Measurements from ENCODE around the gene KIAA1328. TPM values are rescaled to one million over a fixed set of nuclear protein-coding genes. Genes with fewer than 3 reads are reported as not detected.

Gene KIAA1328
- total RNA-seq, 1 donor from 2014 or later: 11.5 TPM

DNA sequence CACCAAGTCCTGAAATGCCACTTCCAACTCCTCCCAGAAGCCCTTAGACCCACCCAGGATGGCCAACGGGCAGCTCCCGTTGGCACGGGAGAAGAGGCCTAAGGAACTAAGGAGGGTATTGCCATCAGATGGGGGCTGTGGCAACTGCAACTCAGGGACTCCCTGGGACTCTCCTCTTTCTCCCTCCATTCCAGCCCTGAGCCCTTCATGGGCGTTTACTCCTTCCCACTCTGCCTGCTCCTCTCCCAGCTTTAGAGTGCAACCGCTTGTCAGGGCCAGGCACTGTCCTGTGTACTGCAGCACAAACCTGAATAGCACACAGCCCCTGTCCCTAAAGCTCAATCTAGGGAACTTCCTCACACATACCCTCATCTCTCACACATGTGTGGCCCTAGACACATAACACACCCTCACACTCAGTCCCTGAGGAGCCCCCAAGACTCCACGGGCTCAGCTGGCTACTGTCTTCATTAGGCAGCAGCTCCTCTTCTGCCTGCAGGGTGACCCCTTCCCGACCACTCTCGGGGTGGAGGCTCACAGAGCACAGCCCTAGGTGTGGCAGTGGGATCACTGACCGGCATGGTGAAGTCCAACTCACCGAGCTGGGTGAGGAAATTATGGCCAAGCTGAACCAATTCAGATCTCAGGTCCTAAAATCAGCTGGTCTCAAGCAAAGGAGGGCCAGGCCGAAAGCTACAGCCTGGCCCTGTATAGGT lies 420.4 kb downstream of the KIAA1328 start:
- no peaks in the 10 kb centered on the region for H3K36me3 Mint-ChIP-seq

DNA sequence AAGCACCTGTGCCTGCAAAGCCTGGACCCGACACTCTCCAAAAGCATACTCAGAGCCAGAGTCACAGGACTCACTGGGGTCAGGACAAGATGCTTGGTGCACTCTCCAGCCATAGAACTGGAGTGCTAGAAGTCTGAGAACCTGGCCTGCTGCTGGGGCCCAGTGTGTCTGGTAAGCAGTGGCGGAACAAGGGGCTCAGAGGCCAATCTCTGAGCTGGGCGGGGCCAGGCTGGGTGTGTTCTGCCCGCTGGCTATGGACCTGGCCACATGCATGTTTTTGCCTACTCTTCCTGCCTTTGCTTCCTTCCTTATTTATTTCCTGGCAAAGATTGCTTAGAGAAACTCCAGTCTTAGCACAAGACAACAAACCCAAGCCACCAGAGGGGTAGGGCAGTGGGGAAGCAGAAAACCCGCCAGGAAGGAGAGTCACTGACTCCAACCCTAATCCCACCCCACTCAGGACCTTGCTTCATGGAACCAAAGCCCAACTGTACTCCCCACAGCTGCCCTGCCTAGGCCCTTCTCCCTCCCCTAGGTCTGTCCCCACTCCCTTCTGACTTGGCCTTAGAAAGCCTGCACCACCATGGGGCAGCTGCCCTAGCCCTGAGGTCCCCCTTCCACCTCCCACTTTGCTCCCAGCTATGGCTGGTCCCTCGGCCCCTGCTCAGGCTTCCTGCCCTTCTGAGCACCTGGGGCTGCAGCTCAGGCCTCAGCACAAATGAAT lies 421.1 kb downstream of the KIAA1328 start:
- no peaks in the 10 kb centered on the region for H3K9me3 ChIP-seq (ENCODE audit: low read depth)

More for the DNA sequence above, 420.4 kb downstream of the KIAA1328 start:
- H4K20me1 ChIP-seq (ENCODE audit: low read depth): no peaks in the 10 kb centered on the region
- no peaks in the 10 kb centered on the region for H3K9me3 ChIP-seq (ENCODE audit: low read depth)
- no peak overlapping the region for H3K4me2 ChIP-seq
- H3K9ac ChIP-seq: no peak overlapping the region
- no peaks in the 10 kb centered on the region for H3K36me3 ChIP-seq
- H3K4me1 ChIP-seq: peaks cover 6% of the 10 kb centered on the region
- no peak overlapping the region for H3K4me3 Mint-ChIP-seq
- H2AFZ ChIP-seq (replicated peaks): no peak overlapping the region
- no peak overlapping the region for H3K4me3 ChIP-seq
- no peaks in the 10 kb centered on the region for H3K79me2 ChIP-seq (ENCODE audit: low read depth)
- peaks cover 6% of the 10 kb centered on the region for H3K27me3 Mint-ChIP-seq (ENCODE audit: insufficient read depth, low read depth)
- no peak overlapping the region for H3K27ac ChIP-seq
- TF ChIP-seq EZH2phosphoT487 (IDR thresholded peaks at IDR 0.05) (no peak), EZH2 (IDR thresholded peaks at IDR 0.05) (no peak), CTCF (IDR thresholded peaks at IDR 0.05) (no peak)
- no peaks in the 10 kb centered on the region for H3K9me3 Mint-ChIP-seq
- peaks cover 7% of the 10 kb centered on the region for H3K4me1 Mint-ChIP-seq
- peaks cover 51% of the 10 kb centered on the region for H3K27me3 ChIP-seq
- H3F3A ChIP-seq (ENCODE audit: low read depth): no peaks in the 10 kb centered on the region
- peak overlapping the region; percentile 68 for H3K27ac Mint-ChIP-seq
- no peak for DNase-seq (ENCODE audit: low spot score)

DNA sequence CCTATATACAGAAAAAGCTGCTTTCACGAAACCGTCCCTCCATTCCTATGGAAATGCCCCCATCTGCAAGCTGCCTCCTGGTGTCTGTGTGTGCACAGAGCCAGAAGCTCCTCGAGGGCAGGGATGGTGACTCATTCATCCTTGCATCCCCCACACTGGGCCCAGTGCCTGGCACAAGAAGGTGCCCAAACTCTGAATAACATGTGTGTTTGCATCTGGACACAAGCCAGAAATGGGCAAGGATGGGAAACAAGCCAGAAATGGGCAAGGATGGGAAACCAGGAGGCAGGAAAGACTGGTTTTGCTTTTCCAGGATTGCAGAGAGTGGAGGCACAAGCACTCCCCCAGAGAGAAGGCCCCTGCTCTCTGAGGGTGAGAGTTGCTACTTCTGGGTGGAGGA lies 422.8 kb downstream of the KIAA1328 start:
- TF ChIP-seq CTCF (IDR thresholded peaks at IDR 0.05) (no peak), EZH2phosphoT487 (IDR thresholded peaks at IDR 0.05) (no peak), EZH2 (IDR thresholded peaks at IDR 0.05) (no peak)
- peaks cover 12% of the 10 kb centered on the region for H3K27me3 Mint-ChIP-seq (ENCODE audit: insufficient read depth, low read depth)
- H3K36me3 Mint-ChIP-seq: no peaks in the 10 kb centered on the region
- H4K20me1 ChIP-seq (ENCODE audit: low read depth): no peaks in the 10 kb centered on the region
- H3K27ac ChIP-seq: no peak overlapping the region
- no peak overlapping the region for H3K4me2 ChIP-seq
- no peak overlapping the region for H3K9ac ChIP-seq
- no peak overlapping the region for H3K4me3 ChIP-seq
- no peaks in the 10 kb centered on the region for H3K9me3 Mint-ChIP-seq
- H3K4me1 ChIP-seq: peaks cover 6% of the 10 kb centered on the region
- H3K4me1 Mint-ChIP-seq: peaks cover 12% of the 10 kb centered on the region
- DNase-seq (ENCODE audit: low spot score): no peak
- H3K79me2 ChIP-seq (ENCODE audit: low read depth): no peaks in the 10 kb centered on the region
- no peaks in the 10 kb centered on the region for H3F3A ChIP-seq (ENCODE audit: low read depth)
- no peak overlapping the region for H3K4me3 Mint-ChIP-seq
- H2AFZ ChIP-seq (replicated peaks): no peak overlapping the region
- H3K27ac Mint-ChIP-seq: no peak overlapping the region
- H3K27me3 ChIP-seq: peaks cover 57% of the 10 kb centered on the region
- no peaks in the 10 kb centered on the region for H3K36me3 ChIP-seq
- H3K9me3 ChIP-seq (ENCODE audit: low read depth): no peaks in the 10 kb centered on the region

More for the DNA sequence above, 421.1 kb downstream of the KIAA1328 start:
- no peak overlapping the region for H2AFZ ChIP-seq (replicated peaks)
- H3K4me1 ChIP-seq: peaks cover 6% of the 10 kb centered on the region
- no peak overlapping the region for H3K27ac Mint-ChIP-seq
- peaks cover 12% of the 10 kb centered on the region for H3K4me1 Mint-ChIP-seq
- H3K9ac ChIP-seq: no peak overlapping the region
- H3K27ac ChIP-seq: no peak overlapping the region
- no peaks in the 10 kb centered on the region for H3K9me3 Mint-ChIP-seq
- peaks cover 51% of the 10 kb centered on the region for H3K27me3 ChIP-seq
- H3K36me3 Mint-ChIP-seq: no peaks in the 10 kb centered on the region
- no peak overlapping the region for H3K4me3 ChIP-seq
- H3K36me3 ChIP-seq: no peaks in the 10 kb centered on the region
- TF ChIP-seq EZH2phosphoT487 (IDR thresholded peaks at IDR 0.05) (no peak), EZH2 (IDR thresholded peaks at IDR 0.05) (no peak), CTCF (IDR thresholded peaks at IDR 0.05) (no peak)
- H3F3A ChIP-seq (ENCODE audit: low read depth): no peaks in the 10 kb centered on the region
- DNase-seq (ENCODE audit: low spot score): no peak
- H3K4me2 ChIP-seq: no peak overlapping the region
- no peak overlapping the region for H3K4me3 Mint-ChIP-seq
- no peaks in the 10 kb centered on the region for H4K20me1 ChIP-seq (ENCODE audit: low read depth)
- no peaks in the 10 kb centered on the region for H3K79me2 ChIP-seq (ENCODE audit: low read depth)
- H3K27me3 Mint-ChIP-seq (ENCODE audit: insufficient read depth, low read depth): peaks cover 9% of the 10 kb centered on the region

Measured in neural progenitor cell (in vitro differentiated cells).